SK-N-MC (cell line): Measurements from ENCODE around the gene WDR35.

Source experiments
- EZH2 ChIP-seq: fragments of 200-600 bp; sonication (generic); IDR thresholded peaks from one replicate; pipeline ENCODE4 v1.6.1; 2017; ENCODE audit warnings: antibody characterized with exemption
- POLR2AphosphoS5 ChIP-seq: IDR thresholded peaks from 2 replicates; pipeline ENCODE4 v1.6.1; 2012; ENCODE audit warnings: mild to moderate bottlenecking, low read depth, low read length, borderline replicate concordance

DNA sequence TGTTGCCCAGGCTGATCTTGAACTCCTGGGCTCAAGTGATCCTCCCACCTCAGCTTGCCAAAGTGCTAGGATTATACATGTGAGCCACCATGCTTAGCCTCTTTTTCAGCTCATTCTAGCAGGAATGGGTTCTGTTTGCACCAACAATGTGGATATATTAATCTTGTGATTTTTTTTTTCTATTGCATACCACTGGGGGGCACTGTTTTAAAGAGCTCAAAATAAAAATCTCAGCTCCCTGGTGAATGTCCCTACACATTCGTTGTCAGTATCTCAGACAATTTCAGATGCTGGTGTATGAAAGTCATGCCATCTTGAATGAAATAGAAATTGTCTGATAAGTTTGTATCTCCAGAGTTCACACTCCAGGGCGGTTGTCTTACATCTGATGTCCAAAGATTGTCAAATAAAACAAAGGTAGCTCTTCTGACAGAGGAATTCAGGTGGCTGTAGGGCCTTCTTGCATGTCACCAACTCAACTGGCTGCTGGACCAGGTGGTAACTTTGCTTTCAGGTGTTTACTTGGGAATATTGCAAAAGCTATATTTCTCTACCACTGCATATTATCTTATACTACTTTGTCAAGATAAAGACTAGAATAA lies 25.7 kb upstream of the WDR35 start:
- TF ChIP-seq EZH2 (no peak), POLR2AphosphoS5 (no peak)
